HG03460 (cell line): ENCODE data around the gene KLRC1.
"Not testable (repeated sequence)": the region's sequence is repeated elsewhere in the genome, so short reads cannot be mapped to it uniquely, and the experiment has no call there.

Experiments used
- ATAC-seq: cut with Tn5 transposase; IDR thresholded peaks from one replicate; pipeline ENCODE4 v1.9.1; 2021; ENCODE audit not compliant: unreplicated experiment

The KLRC1 gene

DNA sequence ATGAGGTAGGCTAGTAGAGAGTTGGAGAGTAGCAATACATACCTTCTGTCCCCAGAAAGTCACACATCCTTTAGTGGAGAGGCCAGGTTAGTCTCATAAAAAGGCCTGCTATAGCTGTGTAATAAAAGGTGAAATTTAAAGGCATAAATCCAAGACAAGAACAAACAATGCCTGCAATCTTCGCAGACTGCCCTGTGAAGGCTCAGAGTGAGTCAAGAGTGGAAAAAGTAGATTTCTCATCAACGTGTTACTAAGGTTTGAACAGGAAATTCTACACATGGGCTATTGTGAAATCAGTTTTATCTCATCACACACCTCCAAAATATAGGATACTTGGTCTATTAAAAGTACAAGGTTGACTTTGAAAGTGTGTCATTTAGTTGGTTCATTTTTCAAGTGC, at the start of gene KLRC1:
Gene KLRC1 (minus strand): TSS at position 222 of the 400 bp plus-strand sequence. CDS start 2,221 bp downstream, outside the sequence.
- no peak for ATAC-seq

DNA sequence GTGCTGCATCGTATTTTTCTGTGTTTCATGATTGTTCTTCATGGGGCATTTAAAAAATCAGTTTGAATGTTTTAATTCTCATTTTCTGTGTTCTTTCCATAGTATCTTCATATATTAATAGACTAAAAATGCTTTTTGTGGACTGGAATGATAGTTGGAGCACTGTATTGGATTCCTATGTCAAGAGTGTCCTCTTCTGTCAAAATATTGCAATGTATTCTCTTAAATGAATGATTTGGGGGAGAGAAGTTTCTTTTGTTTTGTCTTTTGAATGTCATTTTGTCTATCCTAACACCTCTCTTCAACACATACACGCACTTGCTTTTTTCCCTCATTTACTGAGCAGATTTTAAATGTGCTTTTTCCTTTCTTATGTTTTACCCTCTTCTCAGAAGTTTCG, 47.9 kb upstream of the KLRC1 start:
- ATAC-seq: no peak

DNA sequence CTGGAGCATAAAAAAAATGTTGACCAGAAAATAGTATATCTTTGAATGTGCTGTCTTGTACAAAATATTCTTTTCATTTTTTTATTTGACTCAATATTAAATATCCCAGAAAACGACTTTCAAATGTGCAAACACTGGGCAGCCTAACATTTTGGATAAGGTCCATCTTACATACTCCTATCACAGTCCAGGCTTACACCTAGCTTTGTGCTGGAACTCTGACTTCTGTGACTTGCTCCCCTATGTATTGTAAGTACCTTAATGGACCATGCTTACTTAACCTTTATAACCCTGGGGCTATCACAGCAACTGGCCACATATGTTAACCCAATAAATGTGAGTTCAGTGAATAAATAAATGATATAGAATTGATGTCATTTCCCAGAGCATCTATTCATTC, 44.9 kb upstream of the KLRC1 start:
- no peak for ATAC-seq

DNA sequence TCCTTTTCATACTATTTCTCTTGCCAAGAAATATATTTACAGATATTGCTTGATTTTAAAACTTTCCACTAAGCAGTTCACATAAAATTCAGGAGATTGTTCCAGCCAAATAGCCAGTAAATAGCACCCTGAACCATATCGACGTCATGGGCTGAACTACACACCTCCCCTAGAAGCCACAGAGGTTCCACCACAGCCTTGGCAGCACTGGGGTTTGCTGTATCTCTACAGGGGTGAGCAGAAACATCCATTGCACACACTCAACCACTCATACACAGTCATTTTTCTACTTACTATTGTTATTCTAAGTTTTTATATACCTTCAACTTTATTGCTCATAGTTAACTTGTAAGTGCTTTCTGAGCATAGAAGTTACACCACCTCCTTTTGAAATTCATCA, 44.4 kb upstream of the KLRC1 start:
- ATAC-seq: no peak

DNA sequence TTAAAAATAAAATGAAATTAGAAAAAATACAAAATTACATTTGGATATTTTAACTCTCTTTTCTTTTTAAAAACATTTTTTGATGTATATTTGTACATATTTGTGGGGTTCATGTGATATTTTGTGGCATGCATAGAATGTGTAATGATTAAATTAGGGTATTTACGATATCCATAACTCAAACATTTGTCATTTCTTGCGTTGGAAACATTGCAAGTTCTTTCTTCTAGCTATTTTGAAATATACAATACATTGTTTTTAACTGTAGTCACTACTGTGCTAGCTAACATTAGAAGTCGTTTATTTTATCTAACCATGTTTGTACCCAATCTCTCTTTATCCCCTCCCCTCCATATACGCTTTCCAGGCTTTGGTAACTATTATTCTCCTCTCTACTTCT, 38.6 kb upstream of the KLRC1 start:
- ATAC-seq: no peak

DNA sequence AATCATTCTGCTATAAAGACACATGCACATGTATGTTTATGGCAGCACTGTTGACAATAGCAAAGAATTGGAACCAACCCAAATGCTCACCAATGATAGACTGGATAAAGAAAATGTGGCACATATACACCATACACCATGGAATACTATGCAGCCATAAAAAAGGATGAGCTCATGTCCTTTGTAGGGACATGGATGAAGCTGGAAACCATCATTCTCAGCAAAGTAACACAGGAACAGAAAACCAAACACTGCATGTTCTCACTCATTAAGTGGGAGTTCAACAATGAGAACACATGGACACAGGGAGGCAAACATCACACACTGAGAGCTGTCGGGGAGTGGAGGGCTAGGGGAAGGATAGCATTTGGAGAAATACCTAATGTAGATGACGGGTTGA, 34.2 kb upstream of the KLRC1 start:
- ATAC-seq: not testable (repeated sequence)

DNA sequence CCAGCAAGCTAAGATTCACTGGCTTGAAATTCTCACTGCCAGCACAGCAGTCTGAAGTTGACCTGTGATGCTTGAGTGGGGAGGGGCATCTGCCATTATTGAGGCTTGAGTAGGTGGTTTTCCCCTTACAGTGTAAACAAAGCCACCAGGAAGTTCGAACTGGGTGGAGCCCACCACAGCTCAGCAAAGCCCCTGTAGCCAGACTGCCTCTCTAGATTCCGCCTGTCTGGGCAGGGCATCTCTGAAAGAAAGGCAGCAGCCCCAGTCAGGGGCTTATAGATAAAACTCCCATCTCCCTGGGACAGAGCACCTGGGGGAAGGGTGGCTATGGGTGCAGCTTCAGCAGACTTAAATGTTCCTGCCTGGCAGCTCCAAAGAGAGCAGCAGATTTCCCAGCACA, 28.7 kb upstream of the KLRC1 start:
- ATAC-seq: not testable (repeated sequence)

DNA sequence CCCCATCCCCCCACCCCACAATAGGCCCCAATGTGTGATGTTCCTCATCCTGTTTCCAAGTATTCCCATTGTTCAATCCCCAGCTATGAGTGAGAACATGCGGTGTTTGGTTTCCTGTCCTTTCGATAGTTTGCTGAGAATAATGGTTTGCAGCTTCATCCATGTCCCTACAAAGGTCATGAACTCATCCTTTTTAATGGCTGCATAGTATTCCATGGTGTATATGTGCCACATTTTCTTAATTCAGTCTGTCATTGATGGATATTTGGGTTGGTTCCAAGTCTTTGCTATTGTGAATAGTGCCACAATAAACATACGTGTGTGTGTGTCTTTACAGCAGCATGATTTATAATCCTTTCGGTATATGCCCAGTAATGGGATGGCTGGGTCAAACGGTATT, 19.6 kb upstream of the KLRC1 start:
- ATAC-seq: not testable (repeated sequence)

DNA sequence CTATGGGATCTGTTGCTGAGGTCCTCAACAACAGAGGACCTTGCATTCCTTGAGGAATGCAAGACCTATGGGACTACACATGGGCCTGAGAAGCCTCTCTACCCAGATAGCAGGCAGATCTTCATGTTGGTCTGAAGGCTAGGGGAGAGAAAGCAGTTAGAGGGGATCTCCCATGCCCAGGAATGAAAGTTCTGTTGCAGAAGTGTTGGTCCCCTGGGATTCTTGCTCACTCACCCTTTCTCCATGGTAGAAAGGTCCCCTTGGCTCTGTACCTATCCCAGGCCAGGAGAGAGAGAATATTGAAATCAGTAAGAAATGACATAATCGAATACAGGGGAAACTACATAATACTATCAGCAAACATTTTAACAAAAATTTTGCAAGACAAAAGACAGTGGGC, 16.5 kb upstream of the KLRC1 start:
- ATAC-seq: no peak

DNA sequence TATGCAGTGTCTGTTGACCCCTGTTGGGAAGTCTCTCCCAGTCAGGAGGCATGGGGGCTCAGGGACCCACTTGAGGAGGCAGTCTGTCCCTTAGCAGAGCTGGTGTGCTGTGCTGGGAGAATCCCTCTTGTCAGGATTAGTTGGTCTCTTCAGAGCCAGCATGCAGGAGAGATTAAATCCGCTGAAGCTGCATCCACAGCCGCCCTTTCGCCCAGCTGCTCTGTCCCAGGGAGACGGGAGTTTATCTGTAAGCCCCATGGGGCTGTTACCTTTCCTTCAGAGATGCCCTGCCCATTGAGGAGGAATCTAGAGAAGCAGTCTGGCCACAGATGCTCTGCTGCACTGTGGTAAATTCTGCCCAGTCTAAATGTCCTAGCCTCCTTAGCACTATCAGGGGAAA, 13.1 kb upstream of the KLRC1 start:
- no peak for ATAC-seq

DNA sequence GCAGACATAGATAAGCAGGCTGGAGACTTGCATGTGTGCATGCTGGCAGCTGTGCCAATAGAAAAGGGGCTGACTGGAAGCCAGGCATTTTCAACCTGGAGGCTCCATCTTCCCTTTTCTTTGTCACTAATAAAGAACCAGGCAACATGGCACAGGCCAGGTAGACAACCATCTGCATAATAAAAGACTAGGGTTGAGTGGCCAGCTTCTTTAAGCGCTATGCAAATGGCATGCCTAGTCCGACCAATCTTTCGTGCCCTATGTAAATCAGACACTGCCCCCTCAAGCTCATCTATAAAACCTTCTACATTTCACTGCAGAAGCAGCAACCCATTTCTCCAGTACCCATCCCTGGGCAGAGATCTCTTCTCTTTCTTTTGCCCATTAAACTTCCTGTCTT, 4.6 kb upstream of the KLRC1 start:
- ATAC-seq: no peak

DNA sequence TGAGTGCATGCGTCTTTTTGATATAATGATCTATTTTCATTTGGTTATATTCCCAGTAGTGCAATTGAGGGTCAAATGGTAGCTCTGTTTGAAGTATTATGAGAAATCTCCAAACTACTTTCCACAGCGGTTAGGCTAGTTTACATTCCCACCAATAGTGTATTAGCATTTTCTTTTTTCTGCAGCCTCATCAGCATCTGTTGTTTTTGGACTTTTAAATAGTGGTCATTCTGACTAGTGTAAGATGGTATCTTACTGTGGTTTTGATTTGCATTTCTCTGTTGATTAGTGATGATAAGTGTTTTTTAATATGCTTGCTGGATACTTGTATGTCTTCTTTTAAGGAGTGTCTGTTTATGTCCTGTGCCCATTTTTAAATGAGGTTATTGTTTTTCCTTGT, 3.7 kb upstream of the KLRC1 start:
- ATAC-seq: no peak

DNA sequence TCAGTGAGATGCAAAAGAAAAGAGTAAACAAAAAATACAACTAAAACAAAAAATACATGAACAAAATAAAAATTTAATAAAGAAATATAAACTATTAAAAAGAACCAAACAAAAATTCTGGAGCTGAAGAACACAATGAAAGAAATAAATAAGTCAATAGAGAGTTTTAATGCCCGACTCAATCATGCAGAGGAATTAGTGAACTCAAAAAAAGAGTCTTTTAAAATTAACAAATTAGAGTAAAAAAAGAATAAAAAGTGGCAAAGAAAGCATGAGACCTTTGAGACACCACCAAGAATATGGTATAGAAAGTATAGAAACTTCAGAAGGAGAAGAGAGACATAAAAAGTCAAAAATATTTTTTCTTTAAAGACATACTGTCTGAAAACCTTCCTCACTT, 2.6 kb upstream of the KLRC1 start:
- no peak for ATAC-seq

DNA sequence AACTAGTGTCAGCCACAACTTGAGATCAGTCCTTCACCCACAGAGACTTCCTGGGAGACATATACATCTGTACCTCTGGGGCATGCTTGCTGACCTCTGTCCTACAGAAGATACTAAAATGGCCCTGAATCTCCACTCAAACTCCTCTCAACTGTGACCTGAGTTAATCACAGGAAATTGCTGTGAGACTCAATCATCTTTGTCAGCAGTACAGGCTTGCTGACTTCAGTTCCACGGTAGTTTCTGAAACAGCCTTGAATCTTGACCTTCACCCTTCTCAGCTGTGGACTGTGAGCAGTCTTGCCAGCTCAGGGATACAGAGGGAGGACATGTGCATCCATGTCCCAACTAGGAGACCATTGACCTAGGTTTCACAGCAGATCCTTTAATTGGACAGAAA, 1.4 kb upstream of the KLRC1 start:
- ATAC-seq: no peak

DNA sequence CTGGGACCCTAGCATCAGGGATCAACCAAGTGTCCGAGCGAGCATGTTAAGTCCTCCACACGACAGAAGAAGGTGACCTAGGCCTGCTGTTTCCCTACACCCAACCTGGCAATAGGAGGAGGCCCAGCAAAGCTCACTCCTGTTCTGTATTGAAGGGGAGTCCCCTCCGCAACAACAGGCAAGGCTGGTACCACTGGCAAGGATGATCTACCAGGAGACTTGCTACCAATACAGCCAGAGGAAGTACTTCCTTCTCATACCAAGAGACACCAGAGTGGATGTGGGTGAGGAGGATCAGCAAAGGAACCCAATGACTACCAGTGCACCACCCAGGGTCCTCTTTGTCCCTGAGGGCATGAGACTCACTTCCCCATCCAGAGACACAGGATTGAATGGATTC, 4.9 kb downstream of the KLRC1 start:
- no peak for ATAC-seq

DNA sequence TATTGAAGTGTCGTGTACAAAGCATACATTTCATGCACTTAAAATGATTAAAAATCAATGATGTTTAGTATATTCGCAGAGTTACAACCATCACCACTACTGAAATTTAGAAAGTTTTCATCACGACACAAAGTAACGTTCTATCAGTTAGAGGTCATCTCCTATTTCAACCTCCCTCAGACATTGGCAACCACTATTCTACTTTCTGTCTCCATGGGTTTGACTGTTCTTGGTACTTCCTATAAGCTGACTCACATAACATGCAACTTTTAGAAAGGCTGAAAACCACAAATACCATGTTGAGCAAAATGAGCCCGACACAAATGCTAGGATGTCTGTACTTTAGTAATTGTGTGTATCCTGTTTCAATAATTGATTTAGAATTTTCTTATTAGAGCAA, 7.1 kb downstream of the KLRC1 start:
- not testable (repeated sequence) for ATAC-seq

DNA sequence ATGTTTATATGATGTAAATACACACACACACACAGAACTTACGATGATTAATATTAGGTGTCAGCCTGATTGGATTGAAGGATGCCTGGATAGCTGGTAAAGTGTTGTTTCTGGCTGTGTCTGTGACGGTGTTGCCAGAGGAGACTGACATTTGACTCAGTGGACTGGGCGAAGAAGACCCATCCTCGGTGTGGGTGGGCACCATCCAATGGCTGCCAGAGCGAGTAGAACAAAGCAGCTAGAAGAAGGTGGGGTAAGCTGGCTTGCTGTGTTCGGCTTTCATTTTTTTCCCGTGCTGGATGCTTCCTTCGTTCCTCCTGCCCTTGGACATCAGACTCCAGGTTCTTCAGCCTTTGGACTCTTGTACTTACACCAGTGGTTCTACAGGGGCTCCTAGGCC, 12.0 kb downstream of the KLRC1 start:
- not testable (repeated sequence) for ATAC-seq

DNA sequence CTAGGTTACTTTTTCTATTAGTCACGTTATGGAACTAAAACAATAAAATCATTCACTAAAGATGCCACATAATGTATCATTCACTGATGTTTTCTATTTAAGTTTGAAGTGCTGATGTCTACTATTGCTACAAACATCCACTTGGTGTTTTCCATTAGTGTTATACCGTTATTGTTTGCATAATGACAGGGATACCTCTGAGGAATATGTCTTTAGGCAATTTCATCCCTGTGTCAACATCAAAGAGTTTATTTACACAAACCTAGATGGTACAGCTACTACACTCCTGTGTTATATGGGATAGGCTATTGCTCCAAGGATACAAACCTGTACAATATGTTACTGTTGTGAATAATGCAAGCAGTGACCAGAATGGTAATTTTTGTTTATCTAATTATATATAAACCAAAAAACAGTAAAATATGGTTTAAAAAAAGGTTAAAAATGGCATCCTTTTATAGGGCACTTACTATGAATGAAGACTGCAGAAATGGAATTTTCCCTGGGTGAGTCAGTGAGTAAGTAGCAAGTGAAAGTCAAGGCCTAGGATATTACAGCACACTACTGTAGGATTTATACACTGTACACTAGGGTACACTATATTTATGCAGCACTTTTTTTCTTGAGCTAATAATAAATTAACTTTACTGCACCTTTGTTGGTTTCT, 13.4 kb downstream of the KLRC1 start:
- ATAC-seq: not testable (repeated sequence)

DNA sequence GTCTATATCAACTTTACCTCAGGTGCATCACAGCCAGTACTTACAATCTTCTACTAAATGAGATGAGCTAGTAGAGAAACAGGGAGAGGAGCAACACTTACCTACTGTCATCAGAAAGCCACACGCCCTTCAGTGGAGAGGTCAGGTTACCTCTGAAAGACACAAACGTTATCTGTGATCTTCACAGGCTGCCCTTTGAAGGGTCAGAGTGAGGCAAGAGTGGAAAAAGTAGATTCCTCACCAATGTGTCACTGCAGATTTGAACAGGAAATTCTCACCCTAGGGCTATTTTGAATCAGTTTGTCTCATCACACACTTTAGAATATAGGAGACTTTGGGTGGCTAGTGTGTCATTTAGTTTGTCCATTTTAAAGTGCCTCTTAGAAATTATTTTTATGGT, 15.6 kb downstream of the KLRC1 start:
- ATAC-seq: not testable (repeated sequence)

DNA sequence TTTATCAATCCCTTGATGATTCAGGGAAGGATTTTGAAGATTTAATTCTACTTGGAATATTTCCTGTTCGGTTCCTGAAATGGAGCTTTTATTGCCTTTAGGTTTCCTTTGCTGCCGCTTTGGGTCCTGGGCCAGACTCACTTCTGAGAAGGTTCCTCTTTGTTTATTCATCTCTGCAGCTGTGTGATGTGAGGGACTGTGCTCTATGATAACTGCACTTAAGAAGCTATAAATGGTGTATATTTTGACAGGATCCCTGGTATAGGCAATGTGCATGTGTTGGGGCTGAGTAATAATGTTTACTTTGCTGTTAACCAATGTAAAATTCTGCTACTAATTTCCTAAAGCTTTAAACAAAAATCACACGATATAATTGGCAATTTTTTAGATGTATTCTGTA, 17.4 kb downstream of the KLRC1 start, which contains the start of gene KLRC2:
Gene KLRC2 (minus strand): TSS at position 195 of the 400 bp plus-strand sequence. CDS start 24 bp downstream, at position 171.
- ATAC-seq: not testable (repeated sequence)

DNA sequence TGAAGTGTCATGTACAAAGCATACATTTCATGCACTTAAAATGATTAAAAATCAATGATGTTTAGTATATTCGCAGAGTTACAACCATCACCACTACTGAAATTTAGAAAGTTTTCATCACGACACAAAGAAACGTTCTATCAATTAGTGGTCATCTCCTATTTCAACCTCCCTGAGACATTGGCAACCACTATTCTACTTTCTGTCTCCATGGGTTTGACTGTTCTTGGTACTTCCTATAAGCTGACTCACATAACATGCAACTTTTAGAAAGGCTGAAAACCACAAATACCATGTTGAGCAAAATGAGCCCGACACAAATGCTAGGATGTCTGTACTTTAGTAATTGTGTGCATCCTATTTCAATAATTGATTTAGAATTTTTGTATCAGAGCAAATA, 22.6 kb downstream of the KLRC1 start:
- not testable (repeated sequence) for ATAC-seq

DNA sequence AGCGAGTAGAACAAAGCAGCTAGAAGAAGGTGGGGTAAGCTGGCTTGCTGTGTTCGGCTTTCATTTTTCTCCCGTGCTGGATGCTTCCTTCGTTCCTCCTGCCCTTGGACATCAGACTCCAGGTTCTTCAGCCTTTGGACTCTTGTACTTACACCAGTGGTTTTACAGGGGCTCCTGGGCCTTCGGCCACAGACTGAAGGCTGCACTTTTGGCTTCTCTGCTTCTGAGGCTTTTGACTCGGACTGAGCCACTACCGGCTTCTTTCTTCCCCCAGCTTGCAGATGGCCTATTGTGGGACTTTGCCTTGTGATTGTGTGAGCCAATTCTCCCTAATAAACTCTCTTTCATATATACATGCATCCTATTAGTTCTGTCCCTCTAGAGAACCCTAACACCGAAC, 27.2 kb downstream of the KLRC1 start:
- not testable (repeated sequence) for ATAC-seq

DNA sequence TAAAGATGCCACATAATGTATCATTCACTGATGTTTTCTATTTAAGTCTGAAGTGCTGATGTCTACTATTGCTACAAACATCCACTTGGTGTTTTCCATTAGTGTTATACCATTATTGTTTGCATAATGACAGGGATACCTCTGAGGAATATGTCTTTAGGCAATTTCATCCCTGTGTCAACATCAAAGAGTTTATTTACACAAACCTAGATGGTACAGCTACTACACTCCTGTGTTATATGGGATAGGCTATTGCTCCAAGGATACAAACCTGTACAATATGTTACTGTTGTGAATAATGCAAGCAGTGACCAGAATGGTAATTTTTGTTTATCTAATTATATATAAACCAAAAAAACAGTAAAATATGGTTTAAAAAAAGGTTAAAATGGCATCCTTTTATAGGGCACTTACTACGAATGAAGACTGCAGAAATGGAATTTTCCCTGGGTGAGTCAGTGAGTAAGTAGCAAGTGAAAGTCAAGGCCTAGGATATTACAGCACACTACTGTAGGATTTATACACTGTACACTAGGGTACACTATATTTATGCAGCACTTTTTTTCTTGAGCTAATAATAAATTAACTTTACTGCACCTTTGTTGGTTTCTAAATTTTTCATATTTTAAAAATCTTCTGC, 28.8 kb downstream of the KLRC1 start:
- not testable (repeated sequence) for ATAC-seq
